Measurements from ENCODE around the gene HINFP.
"Not testable (repeated sequence)": the region's sequence is repeated elsewhere in the genome, so short reads cannot be mapped to it uniquely, and the experiment has no call there.

The HINFP gene

GRCh38 chr11:119173453-119173852, 52.1 kb downstream of the HINFP start:
- H3K36me3 ChIP-seq (ENCODE audit: control insufficient read depth, insufficient read depth, low read length), result peaks cover 14% of the 10 kb centered on the region
- no peak overlapping the region for H3K4me3 ChIP-seq (ENCODE audit: low read length)
- H3K27me3 ChIP-seq (ENCODE audit: control insufficient read depth, insufficient read depth, low read length), result no peaks in the 10 kb centered on the region
- H3K9ac ChIP-seq (ENCODE audit: low read length), result no peak overlapping the region
- peaks cover 2% of the 10 kb centered on the region for H3K4me1 ChIP-seq (ENCODE audit: control insufficient read depth, insufficient read depth, low read length)
- H3K27ac ChIP-seq (ENCODE audit: low read depth, low read length), result no peak overlapping the region

DNA sequence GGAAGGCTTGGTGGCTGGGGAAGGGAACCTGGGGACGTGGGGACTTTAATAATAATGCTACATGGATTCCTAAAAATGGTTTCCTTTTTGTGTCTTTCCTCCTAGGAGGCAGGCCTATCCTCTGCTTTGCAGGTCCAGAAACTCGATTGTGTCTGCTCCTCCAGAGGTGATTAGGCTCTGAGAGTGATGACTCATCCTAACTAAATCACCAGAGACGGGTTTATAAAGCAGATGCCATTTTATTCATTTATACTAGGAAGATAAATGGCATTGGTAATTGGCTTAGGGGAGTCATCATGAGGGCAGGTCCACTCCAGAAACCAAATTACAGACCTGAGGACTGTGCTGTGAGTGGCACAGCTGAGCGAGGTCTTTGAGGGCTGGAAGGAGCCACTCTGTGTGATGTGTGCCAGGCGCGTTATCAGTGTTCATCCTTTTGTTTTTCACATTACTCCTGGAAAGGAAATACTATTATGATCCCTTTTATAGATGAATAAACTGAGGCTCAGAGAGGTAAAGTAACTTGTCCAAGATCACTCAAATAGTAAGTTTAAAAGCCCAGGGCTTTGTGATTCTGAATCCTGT, 54.2 kb downstream of the HINFP start:
- Histone ChIP-seq H3K4me1 (ENCODE audit: control insufficient read depth, insufficient read depth, low read length) (no peaks in the 10 kb centered on the region), H3K27ac (ENCODE audit: low read depth, low read length) (no peak overlapping the region), H3K27me3 (ENCODE audit: control insufficient read depth, insufficient read depth, low read length) (no peaks in the 10 kb centered on the region), H3K36me3 (ENCODE audit: control insufficient read depth, insufficient read depth, low read length) (peaks cover 17% of the 10 kb centered on the region), H3K9ac (ENCODE audit: low read length) (no peak overlapping the region), H3K4me3 (ENCODE audit: low read length) (no peak overlapping the region)

DNA sequence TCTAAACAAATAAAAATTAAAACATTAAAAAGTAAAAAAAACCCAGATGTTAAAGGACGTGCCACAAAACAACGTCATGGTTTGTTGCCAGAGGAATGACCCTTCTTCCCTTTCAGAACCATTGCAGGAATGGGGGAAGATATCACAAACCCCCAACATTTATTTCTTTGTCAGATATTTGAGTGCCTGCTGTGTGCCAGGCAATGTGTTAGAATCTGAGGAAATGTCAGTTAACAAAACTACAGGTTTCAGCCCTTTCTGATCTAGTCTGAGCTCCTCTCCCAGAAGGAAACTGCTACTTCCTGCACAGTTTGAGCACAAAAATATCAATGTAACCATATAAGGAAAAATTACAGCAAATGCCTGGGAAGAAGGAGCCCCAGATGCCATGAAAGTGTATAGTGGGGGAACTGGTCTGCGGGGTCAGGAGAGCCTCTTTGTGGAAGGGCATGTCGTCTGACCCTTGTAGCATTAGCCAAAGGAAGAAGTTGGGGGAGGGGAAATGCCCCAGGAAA, 56.8 kb downstream of the HINFP start:
- no peaks in the 10 kb centered on the region for H3K4me1 ChIP-seq (ENCODE audit: control insufficient read depth, insufficient read depth, low read length)
- H3K36me3 ChIP-seq (ENCODE audit: control insufficient read depth, insufficient read depth, low read length), result peaks cover 20% of the 10 kb centered on the region
- H3K9ac ChIP-seq (ENCODE audit: low read length), result no peak overlapping the region
- no peak overlapping the region for H3K27ac ChIP-seq (ENCODE audit: low read depth, low read length)
- no peaks in the 10 kb centered on the region for H3K27me3 ChIP-seq (ENCODE audit: control insufficient read depth, insufficient read depth, low read length)
- H3K4me3 ChIP-seq (ENCODE audit: low read length), result no peak overlapping the region

DNA sequence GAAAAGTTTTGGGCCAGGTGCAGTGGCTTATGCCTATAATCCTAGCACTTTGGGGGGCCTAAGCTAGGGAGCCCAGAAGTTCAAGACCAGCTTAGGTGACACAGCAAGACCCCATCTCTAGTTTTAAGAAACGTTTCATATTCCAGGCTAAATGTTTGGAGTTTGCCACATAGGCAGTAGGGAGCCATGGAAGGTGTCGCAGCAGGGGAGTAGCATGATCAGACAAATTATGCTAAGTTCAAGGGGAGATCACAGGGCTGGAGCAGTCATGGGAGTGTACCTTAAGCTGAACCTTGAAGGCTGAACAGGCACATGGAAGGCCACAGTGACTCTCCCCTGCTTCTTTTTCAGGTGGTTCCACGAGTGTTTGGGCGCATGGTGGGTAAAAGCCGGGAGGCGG, 58.0 kb downstream of the HINFP start:
- Histone ChIP-seq H3K4me1 (ENCODE audit: control insufficient read depth, insufficient read depth, low read length) (no peaks in the 10 kb centered on the region), H3K27ac (ENCODE audit: low read depth, low read length) (no peak overlapping the region), H3K9ac (ENCODE audit: low read length) (no peak overlapping the region), H3K4me3 (ENCODE audit: low read length) (no peak overlapping the region), H3K36me3 (ENCODE audit: control insufficient read depth, insufficient read depth, low read length) (peaks cover 19% of the 10 kb centered on the region), H3K27me3 (ENCODE audit: control insufficient read depth, insufficient read depth, low read length) (no peaks in the 10 kb centered on the region)

- no peaks in the 10 kb centered on the region for H3K4me1 ChIP-seq (ENCODE audit: control insufficient read depth, insufficient read depth, low read length)
Observed at GRCh38 chr11:119179983-119180382, 58.6 kb downstream of the HINFP start.

DNA sequence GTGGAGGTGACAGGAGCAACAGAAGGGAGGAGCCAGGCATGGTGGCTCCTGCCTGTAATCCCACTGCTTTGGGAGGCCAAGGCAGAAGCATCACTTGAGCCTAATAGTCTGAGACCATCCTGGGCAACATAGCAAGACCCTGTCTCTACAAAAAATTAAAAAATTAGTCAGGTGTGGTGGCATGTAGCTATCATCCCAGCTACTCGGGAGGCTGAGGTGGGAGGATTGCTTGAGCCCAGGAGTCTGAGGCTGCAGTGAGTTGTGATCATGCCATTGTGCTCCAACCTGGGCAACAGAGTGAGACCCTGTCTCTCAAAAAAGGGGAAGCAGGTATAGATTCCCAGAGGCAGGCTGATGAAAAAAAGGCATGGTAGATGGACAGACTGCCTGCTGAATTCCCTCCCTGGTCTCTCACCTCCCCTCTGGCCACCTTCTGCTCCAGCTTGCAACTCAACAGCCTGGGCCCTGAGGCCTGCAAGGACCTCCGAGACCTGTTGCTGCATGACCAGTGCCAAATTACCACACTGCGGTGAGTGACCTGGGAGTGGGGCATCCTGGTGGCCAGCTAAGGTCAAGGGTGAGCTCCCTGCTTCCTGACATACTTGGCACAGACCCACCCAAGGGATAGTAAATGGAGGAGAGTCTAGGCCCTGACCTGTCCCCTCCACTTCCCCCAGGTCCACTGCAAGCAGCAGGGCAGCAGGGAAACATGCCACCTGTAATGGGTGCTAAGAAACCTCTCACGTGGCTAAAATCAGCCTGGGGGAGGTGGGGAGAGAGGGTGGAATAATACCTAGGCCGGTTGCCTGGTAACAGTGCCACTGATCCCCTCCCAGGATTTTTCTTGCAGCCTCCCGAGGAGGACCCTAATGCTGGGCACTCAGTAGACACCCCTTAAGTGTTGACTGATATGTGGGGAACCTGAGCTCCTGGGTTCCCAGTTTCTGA, 59.6 kb downstream of the HINFP start:
- Histone ChIP-seq H3K27me3 (ENCODE audit: control insufficient read depth, insufficient read depth, low read length) (no peaks in the 10 kb centered on the region), H3K4me3 (ENCODE audit: low read length) (no peak overlapping the region), H3K27ac (ENCODE audit: low read depth, low read length) (no peak overlapping the region), H3K4me1 (ENCODE audit: control insufficient read depth, insufficient read depth, low read length) (no peaks in the 10 kb centered on the region), H3K36me3 (ENCODE audit: control insufficient read depth, insufficient read depth, low read length) (peaks cover 12% of the 10 kb centered on the region), H3K9ac (ENCODE audit: low read length) (no peak overlapping the region)

More at GRCh38 chr11:119179983-119180382, 58.6 kb downstream of the HINFP start:
- no peak overlapping the region for H3K9ac ChIP-seq (ENCODE audit: low read length)
- H3K27ac ChIP-seq (ENCODE audit: low read depth, low read length), result no peak overlapping the region
- H3K27me3 ChIP-seq (ENCODE audit: control insufficient read depth, insufficient read depth, low read length), result no peaks in the 10 kb centered on the region
- no peak overlapping the region for H3K4me3 ChIP-seq (ENCODE audit: low read length)
- H3K36me3 ChIP-seq (ENCODE audit: control insufficient read depth, insufficient read depth, low read length), result peaks cover 12% of the 10 kb centered on the region

DNA sequence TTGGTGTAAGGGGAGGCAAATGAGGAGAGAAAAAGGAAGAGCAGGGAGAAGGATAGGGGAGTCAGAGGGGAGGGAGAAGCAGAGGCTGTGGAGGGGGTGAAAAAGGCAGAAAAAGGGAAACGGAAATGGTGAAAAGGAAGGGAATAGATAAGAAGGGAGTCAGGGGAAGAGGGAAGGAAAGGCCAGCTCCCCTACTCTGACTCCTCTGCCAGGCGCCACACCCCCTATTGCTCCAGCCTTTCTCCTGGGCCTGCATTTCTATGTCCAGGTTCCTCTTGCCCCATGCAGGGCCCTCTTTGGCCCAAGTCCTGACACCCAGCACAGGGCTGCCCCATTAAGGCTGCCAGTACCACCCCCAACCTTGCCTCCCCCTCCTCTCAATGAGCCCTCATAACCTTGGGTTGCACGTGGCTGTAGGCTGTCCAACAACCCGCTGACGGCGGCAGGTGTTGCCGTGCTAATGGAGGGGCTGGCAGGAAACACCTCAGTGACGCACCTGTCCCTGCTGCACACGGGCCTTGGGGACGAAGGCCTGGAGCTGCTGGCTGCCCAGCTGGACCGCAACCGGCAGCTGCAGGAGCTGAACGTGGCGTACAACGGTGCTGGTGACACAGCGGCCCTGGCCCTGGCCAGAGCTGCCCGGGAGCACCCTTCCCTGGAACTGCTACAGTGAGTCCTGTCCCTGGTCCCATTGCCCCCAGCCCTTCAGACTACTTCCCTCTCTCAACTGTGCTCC, 60.5 kb downstream of the HINFP start:
- Histone ChIP-seq H3K27ac (ENCODE audit: low read depth, low read length) (no peak overlapping the region), H3K27me3 (ENCODE audit: control insufficient read depth, insufficient read depth, low read length) (no peaks in the 10 kb centered on the region), H3K36me3 (ENCODE audit: control insufficient read depth, insufficient read depth, low read length) (peaks cover 12% of the 10 kb centered on the region), H3K9ac (ENCODE audit: low read length) (no peak overlapping the region), H3K4me1 (ENCODE audit: control insufficient read depth, insufficient read depth, low read length) (no peaks in the 10 kb centered on the region), H3K4me3 (ENCODE audit: low read length) (no peak overlapping the region)

GRCh38 chr11:119184399-119184798, 63.0 kb downstream of the HINFP start:
- not testable (repeated sequence) for H3K27ac ChIP-seq (ENCODE audit: low read depth, low read length); H3K9ac ChIP-seq (ENCODE audit: low read length); H3K27me3 ChIP-seq (ENCODE audit: control insufficient read depth, insufficient read depth, low read length); H3K4me1 ChIP-seq (ENCODE audit: control insufficient read depth, insufficient read depth, low read length); H3K36me3 ChIP-seq (ENCODE audit: control insufficient read depth, insufficient read depth, low read length); H3K4me3 ChIP-seq (ENCODE audit: low read length)
